Activated T-cell treated with anti-CD3 and anti-CD28 coated beads, Interleukin-2, amount 50 U/mL, for 4 hours (primary cell): ENCODE measurements around the gene TARM1. TPM values are rescaled to one million over a fixed set of nuclear protein-coding genes. Genes with fewer than 3 reads are reported as not detected.

Source experiments
- ATAC-seq, 2 donors: fragments of 200-7000 bp; cut with Tn5 transposase; one replicate each; pipeline ENCODE4 v1.10.0; 2021
- DNase-seq: peaks from one replicate; pipeline ENCODE4 v3.0.0-alpha.2; 2020
- H3K27me3 Mint-ChIP-seq: one replicate; pipeline ENCODE4 v1.8.0; 2021; ENCODE audit warnings: low read depth, mixed read lengths
- H3K36me3 Mint-ChIP-seq: one replicate; pipeline ENCODE4 v1.8.0; 2022; ENCODE audit warnings: mixed read lengths; ENCODE audit not compliant: insufficient read depth
- H3K4me1 Mint-ChIP-seq: one replicate; pipeline ENCODE4 v1.8.0; 2021; ENCODE audit warnings: low read depth, mixed read lengths
- H3K4me3 Mint-ChIP-seq: one replicate; pipeline ENCODE4 v1.8.0; 2021; ENCODE audit warnings: mild to moderate bottlenecking, moderate library complexity, mixed read lengths
- H3K9me3 Mint-ChIP-seq: one replicate; pipeline ENCODE4 v1.8.0; 2021; ENCODE audit warnings: mixed read lengths
- total RNA-seq, 3 donors: library from RNA; stranded (reverse); gene quantifications; one replicate each; pipeline ENCODE4 v1.2.1, GENCODE V29; 2021

TARM1 gene
- total RNA-seq, 3 donors from 2014 or later: not detected

DNA sequence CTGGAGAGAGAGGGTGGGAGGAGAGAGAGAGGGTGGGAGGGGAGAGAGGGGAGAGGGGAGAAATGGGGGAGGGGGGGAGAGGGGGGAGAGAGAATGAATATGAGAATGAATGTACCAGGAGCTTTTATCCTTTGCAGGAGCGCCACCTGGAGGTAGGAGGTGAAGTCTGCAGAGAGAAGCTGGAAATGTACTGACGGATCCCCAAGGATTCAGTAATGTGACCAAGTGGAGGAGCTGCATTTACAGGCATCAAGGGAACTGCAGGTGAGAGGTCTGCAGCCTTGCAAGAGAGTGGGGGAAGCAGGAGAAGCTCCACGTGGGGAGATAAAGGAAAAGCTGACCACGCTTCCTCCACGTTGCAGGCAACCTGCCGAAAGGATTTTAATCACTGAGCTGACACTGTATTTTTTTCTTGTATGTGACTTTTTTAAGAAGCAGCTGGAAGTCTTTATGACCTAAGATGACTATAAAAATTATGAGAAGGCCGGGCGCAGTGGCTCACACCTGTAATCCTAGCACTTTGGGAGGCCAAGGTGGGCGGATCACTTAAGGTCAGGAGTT lies 51.2 kb downstream of the TARM1 start:
- Mint-ChIP-seq H3K9me3 (no peaks in the 10 kb centered on the region), H3K4me3 (no peak overlapping the region), H3K4me1 (no peaks in the 10 kb centered on the region), H3K27me3 (peaks cover 30% of the 10 kb centered on the region), H3K36me3 (no peaks in the 10 kb centered on the region)
- DNase-seq: peak; percentile 49
- no peak for ATAC-seq

DNA sequence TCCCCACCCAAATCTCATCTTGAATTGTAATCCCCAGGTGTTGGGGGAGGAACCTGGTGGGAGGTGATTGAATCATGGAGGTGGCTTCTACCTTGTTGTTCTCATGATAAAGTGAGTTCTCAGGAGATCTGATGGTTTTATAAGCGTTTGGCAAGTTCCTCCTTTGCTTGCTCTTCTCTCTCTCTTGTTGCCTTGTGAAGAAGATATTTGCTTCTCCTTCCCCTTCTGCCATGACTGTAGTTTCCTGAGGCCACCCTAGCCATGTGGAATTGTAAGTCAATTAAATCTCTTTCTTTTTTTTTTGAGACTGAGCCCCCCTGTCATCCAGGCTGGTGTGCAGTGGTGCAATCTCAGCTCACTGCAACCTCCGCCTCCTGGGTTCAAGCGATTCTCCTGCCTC lies 51.9 kb downstream of the TARM1 start:
- Mint-ChIP-seq H3K4me1 (no peaks in the 10 kb centered on the region), H3K9me3 (no peaks in the 10 kb centered on the region), H3K27me3 (peaks cover 31% of the 10 kb centered on the region), H3K4me3 (no peak overlapping the region), H3K36me3 (no peaks in the 10 kb centered on the region)
- no peak for ATAC-seq
- no peak for DNase-seq

DNA sequence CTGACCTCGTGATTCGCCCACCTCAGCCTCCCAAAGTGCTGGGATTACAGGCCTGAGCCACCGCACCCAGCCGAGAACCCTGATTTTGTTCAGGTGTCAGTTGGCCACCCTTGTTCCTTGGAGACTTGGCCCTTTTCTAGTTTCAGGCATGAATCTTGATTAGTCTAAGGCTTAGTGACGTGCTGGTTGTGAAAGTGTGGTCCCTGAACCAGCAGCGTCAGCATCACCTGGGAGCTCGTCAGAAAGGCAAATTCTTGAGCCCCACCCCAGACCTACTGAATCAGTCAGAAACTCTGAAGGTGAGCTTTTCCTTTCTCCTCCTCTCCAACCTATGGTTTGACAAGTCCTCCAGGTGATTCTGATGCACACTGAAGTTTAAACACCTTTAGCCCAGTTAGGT lies 54.5 kb downstream of the TARM1 start:
- H3K27me3 Mint-ChIP-seq: peaks cover 45% of the 10 kb centered on the region
- H3K4me1 Mint-ChIP-seq: no peaks in the 10 kb centered on the region
- no peak for DNase-seq
- H3K4me3 Mint-ChIP-seq: no peak overlapping the region
- no peak for ATAC-seq
- no peaks in the 10 kb centered on the region for H3K36me3 Mint-ChIP-seq
- no peaks in the 10 kb centered on the region for H3K9me3 Mint-ChIP-seq

DNA sequence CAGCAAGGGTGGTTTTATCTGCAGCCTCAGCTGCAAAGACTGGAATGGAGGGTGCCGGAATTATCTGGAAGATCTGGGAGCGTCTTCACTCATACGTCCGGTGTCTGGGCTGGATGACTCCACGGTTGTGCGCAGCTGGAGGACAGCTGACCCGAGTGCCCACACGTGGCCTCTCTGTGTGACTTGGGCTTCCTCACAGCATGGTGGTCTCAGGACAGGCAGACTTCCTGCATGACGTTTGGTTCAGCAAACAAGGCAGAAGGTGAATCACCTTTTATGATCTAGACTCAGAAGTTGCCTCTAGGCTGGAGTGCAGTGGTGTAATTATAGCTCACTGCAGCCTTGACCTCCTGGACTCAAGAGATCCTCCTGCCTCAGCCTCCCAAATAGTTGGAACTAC lies 56.5 kb downstream of the TARM1 start:
- Mint-ChIP-seq H3K4me1 (no peaks in the 10 kb centered on the region), H3K36me3 (no peaks in the 10 kb centered on the region), H3K9me3 (no peaks in the 10 kb centered on the region), H3K27me3 (peaks cover 43% of the 10 kb centered on the region), H3K4me3 (no peak overlapping the region)
- DNase-seq (no peak), ATAC-seq (no peak)

DNA sequence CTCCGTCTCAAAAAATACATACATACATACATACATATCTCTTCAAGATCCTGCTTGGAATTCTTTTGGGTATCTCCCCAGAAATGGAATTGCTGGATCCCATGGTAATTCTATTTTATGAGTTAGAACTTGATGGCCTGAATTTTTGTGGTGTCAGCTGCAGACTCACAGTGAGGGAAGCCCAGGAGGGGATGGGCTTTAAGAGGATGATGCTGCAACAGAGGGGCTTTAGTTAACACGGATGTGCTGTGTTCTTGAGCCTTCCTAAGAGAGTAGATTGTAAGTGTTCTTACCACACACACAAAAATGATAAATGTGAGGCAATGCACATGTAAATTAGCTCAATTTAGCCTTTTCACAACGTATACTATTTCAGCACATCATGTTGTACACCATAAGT lies 58.0 kb downstream of the TARM1 start:
- ATAC-seq: no peak
- no peaks in the 10 kb centered on the region for H3K9me3 Mint-ChIP-seq
- H3K4me1 Mint-ChIP-seq: no peaks in the 10 kb centered on the region
- H3K36me3 Mint-ChIP-seq: no peaks in the 10 kb centered on the region
- no peak for DNase-seq
- H3K4me3 Mint-ChIP-seq: no peak overlapping the region
- peaks cover 36% of the 10 kb centered on the region for H3K27me3 Mint-ChIP-seq

DNA sequence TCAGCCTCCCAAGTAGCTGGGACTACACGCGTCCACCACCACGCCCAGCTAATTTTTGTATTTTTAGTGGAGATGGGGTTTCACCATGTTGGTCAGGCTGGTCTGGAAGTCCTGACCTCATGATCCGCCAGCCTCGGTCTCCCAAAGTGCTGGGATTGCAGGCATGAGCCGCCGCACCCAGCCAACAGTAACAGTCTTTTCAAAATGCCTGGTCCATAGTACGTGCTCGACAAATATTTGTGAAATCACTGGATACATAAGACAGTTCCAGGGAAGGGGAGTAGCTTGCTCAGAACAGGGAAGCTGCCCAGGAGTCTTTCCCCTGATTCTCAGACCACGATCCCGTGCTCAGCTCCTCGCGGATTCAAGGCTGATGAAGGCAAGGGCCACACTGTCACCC lies 59.2 kb downstream of the TARM1 start:
- DNase-seq (no peak), ATAC-seq (no peak)
- Mint-ChIP-seq H3K27me3 (peaks cover 42% of the 10 kb centered on the region), H3K36me3 (no peaks in the 10 kb centered on the region), H3K4me1 (no peaks in the 10 kb centered on the region), H3K4me3 (no peak overlapping the region), H3K9me3 (no peaks in the 10 kb centered on the region)

DNA sequence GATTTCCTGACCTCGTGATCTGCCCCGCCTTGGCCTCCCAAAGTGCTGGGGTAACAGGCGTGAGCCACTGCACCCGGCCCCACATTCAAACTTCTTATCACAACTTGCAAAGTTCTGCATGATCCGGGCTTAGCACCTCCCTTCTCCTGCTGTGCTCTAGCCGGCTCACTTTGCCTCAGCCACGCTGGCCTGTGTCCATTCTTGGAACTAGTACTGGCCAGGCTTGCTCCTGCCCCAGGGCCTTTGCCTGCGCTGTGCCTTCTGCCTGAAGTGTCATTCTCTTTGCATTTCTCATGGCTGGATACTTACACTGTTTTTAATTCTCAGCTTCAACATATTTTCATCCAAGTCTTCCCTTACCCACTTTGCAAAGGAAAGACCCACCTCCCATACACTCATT lies 59.8 kb downstream of the TARM1 start:
- ATAC-seq: no peak
- Mint-ChIP-seq H3K4me1 (no peaks in the 10 kb centered on the region), H3K27me3 (peaks cover 45% of the 10 kb centered on the region), H3K4me3 (no peak overlapping the region), H3K36me3 (no peaks in the 10 kb centered on the region), H3K9me3 (no peaks in the 10 kb centered on the region)
- DNase-seq: no peak

Other genes starting within 250 kb of the TARM1 start
- 10 to 100 TPM; 11.3 to 12.0 (median 11.6) TPM for gene MYADM, start 213.5 kb downstream of the TARM1 start, total RNA-seq
- not detected for gene PRKCG, start 199.2 kb downstream of the TARM1 start, total RNA-seq
- not detected for gene CACNG7, start 172.1 kb downstream of the TARM1 start, total RNA-seq
- gene CACNG8, start 118.4 kb downstream of the TARM1 start, total RNA-seq: not detected
- gene CACNG6, start 89.7 kb downstream of the TARM1 start, total RNA-seq: not detected
- gene VSTM1, start 17.5 kb downstream of the TARM1 start, total RNA-seq: not detected
- gene OSCAR, start 19.4 kb upstream of the TARM1 start, total RNA-seq: under 1 TPM in 1 of 3 donors, not detected in 2; 0.11 TPM
- 100 to 1,000 TPM; 118 to 170 (median 140) TPM for gene NDUFA3, start 21.5 kb upstream of the TARM1 start, total RNA-seq
- gene TFPT, start 34.3 kb upstream of the TARM1 start, total RNA-seq: 10 to 100 TPM; 32.1 to 33.8 (median 33.0) TPM
- 100 to 1,000 TPM; 154 to 180 (median 161) TPM for gene PRPF31, start 34.4 kb upstream of the TARM1 start, total RNA-seq
- 100 to 1,000 TPM in 2 of 3 donors, 10 to 100 TPM in 1; 90.8 to 102 (median 100) TPM for gene CNOT3, start 56.4 kb upstream of the TARM1 start, total RNA-seq
- 1 to 10 TPM; 5.6 to 9.7 (median 9.2) TPM for gene LENG1, start 78.4 kb upstream of the TARM1 start, total RNA-seq
- under 1 TPM; 0.63 to 0.98 (median 0.79) TPM for gene TMC4, start 91.8 kb upstream of the TARM1 start, total RNA-seq
- gene MBOAT7, start 108.2 kb upstream of the TARM1 start, total RNA-seq: 100 to 1,000 TPM in 2 of 3 donors, 10 to 100 TPM in 1; 96.3 to 122 (median 108) TPM
- 10 to 100 TPM; 22.7 to 29.1 (median 25.9) TPM for gene TSEN34, start 109.9 kb upstream of the TARM1 start, total RNA-seq
- gene RPS9, start 119.5 kb upstream of the TARM1 start, total RNA-seq: 1,000 to 10,000 TPM; 2,430 to 2,508 (median 2,489) TPM
- not detected for gene LILRB3, start 141.6 kb upstream of the TARM1 start, total RNA-seq
- not detected for gene LILRA6, start 161.4 kb upstream of the TARM1 start, total RNA-seq
- gene LILRB5, start 175.9 kb upstream of the TARM1 start, total RNA-seq: not detected
- gene LILRB2, start 199.7 kb upstream of the TARM1 start, total RNA-seq: not detected
- not detected for gene LILRA5, start 231.8 kb upstream of the TARM1 start, total RNA-seq